ENCODE data around the gene NXPH4.

Gene NXPH4

GRCh38 chr12:57201631-57202030 is 15.0 kb upstream of the NXPH4 start:
- FAIRE-seq (no peak), DNase-seq (ENCODE audit: insufficient read length, low spot score) (no peak)

DNA sequence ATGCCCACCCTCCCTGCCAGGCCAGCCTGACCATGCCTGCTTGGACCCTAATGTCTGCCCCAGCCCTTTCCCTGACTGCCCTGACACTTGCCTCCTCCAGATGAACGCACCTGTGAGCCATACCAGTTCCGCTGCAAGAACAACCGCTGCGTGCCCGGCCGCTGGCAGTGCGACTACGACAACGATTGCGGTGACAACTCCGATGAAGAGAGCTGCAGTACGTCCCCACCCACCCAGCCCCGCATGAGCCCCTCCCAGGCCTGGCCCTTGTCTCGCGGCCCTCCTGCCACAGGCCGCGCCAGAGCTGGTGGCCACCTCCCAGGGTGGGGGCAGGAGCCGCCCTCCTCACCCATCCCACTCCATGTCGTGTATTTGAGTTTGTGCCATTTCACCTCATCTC is 14.3 kb upstream of the NXPH4 start:
- DNase-seq (ENCODE audit: insufficient read length, low spot score) (no peak), FAIRE-seq (no peak)

DNA sequence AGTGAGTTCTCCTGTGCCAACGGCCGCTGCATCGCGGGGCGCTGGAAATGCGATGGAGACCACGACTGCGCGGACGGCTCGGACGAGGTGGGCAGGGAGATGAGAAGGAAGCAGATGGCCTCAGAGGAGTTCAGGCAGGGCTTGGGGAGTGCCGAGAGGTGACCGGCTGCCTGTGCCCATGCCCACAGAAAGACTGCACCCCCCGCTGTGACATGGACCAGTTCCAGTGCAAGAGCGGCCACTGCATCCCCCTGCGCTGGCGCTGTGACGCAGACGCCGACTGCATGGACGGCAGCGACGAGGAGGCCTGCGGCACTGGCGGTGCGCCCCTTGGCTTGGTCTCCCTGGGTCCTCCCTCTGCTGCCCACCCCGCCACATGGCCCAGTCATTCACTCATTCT is 13.4 kb upstream of the NXPH4 start:
- DNase-seq (ENCODE audit: insufficient read length, low spot score) (no peak), FAIRE-seq (no peak)

DNA sequence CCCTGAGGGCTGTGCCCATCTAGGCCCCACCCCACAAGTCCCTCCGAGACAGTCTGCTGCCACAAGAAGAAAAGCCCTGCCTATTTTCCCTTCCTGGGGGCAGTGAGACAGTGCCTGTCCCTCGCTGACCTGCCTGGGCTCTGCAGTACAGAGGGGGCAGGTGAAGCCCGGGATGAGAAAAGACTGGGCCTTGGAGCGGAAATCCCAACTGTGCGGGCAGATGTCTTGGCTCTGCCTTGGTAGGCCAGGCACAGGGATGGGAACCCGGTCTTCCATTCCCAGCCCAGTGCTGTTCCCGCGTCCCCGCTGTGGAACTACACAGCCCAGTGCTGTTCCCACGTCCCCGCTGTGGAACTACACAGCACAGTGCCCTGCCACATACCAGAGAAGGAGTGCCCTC is 12.8 kb upstream of the NXPH4 start:
- no peak for FAIRE-seq
- no peak for DNase-seq (ENCODE audit: insufficient read length, low spot score)

GRCh38 chr12:57204454-57204853 is 12.1 kb upstream of the NXPH4 start:
- no peak for DNase-seq (ENCODE audit: insufficient read length, low spot score)
- FAIRE-seq, result no peak

DNA sequence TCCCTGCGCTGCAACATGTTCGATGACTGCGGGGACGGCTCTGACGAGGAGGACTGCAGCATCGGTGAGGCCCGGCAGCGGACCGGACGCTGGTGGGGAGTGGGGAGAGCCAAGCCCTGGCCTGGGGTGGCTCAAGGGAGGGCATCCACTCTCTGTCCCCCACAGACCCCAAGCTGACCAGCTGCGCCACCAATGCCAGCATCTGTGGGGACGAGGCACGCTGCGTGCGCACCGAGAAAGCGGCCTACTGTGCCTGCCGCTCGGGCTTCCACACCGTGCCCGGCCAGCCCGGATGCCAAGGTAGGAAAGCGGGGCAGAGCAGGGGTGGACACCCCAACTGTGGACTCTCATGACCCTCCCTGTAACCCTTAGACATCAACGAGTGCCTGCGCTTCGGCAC is 11.4 kb upstream of the NXPH4 start:
- FAIRE-seq, result no peak

GRCh38 chr12:57205931-57206330 is 10.7 kb upstream of the NXPH4 start:
- DNase-seq (ENCODE audit: insufficient read length, low spot score) (no peak), FAIRE-seq (no peak)

More for the DNA sequence above, 11.4 kb upstream of the NXPH4 start:
- no peak for DNase-seq (ENCODE audit: insufficient read length, low spot score)

- no peak for DNase-seq (ENCODE audit: insufficient read length, low spot score)
- FAIRE-seq, result no peak
Measured at GRCh38 chr12:57207731-57208630, 8.6 kb upstream of the NXPH4 start.

GRCh38 chr12:57208631-57209282 is 7.8 kb upstream of the NXPH4 start:
- no peak for DNase-seq (ENCODE audit: insufficient read length, low spot score)
- no peak for FAIRE-seq

DNA sequence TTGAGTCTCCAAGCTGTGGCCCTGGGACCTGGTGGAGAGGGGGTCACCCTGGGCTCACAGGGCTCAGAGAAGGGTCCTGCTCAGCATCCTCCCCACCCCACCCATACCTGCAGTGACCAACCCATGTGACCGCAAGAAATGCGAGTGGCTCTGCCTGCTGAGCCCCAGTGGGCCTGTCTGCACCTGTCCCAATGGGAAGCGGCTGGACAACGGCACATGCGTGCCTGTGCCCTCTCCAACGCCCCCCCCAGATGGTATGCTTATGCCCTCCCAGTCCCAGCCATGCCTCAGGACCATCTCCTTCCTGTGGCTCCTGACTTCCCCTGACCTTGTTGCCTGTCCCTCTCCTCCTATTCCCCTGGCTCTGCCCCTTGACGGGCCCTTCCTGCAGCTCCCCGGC is 6.7 kb upstream of the NXPH4 start:
- DNase-seq (ENCODE audit: insufficient read length, low spot score), result no peak
- FAIRE-seq, result no peak

DNA sequence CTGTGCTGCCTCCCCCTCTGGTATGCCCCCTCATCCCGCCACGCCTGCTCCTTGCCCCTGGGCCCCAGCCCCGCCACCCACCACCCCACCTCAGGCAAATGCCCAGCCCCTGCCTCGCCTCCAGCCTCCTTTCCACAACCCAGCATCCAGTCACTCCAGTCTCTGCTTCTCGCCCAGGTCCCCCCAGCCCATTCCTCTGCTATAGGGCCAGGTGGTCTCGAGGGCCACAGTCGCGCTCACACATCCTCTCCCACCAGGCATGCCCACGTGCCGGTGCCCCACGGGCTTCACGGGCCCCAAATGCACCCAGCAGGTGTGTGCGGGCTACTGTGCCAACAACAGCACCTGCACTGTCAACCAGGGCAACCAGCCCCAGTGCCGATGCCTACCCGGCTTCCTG is 6.1 kb upstream of the NXPH4 start:
- no peak for DNase-seq (ENCODE audit: insufficient read length, low spot score)
- no peak for FAIRE-seq

- DNase-seq (ENCODE audit: insufficient read length, low spot score) (no peak), FAIRE-seq (no peak)
Measured at GRCh38 chr12:57210926-57211692, 5.5 kb upstream of the NXPH4 start.

DNA sequence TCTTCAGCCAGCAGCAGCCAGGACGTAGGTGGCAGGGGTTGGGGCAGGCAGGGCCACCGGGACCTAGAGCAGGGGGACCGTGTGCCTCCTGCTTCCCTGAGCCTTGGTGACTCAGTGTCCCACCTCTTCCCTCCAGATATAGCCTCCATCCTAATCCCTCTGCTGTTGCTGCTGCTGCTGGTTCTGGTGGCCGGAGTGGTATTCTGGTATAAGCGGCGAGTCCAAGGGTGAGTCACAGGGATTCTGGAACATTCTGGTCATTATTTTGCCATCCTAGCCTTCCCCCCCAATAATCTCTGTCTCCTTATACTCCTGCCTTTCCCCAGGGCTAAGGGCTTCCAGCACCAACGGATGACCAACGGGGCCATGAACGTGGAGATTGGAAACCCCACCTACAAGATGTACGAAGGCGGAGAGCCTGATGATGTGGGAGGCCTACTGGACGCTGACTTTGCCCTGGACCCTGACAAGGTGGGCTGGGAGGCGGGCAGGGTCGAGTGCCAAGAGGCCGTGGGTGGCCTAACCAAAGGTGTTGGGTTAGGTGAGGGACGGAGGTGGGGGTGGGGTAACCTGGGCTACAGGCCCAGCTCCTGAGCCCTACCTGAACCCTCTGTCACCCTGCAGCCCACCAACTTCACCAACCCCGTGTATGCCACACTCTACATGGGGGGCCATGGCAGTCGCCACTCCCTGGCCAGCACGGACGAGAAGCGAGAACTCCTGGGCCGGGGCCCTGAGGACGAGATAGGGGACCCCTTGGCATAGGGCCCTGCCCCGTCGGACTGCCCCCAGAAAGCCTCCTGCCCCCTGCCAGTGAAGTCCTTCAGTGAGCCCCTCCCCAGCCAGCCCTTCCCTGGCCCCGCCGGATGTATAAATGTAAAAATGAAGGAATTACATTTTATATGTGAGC is 4.5 kb upstream of the NXPH4 start:
- FAIRE-seq (no peak), DNase-seq (ENCODE audit: insufficient read length, low spot score) (no peak)

GRCh38 chr12:57212701-57213057 is 3.9 kb upstream of the NXPH4 start:
- no peak for FAIRE-seq
- no peak for DNase-seq (ENCODE audit: insufficient read length, low spot score)

DNA sequence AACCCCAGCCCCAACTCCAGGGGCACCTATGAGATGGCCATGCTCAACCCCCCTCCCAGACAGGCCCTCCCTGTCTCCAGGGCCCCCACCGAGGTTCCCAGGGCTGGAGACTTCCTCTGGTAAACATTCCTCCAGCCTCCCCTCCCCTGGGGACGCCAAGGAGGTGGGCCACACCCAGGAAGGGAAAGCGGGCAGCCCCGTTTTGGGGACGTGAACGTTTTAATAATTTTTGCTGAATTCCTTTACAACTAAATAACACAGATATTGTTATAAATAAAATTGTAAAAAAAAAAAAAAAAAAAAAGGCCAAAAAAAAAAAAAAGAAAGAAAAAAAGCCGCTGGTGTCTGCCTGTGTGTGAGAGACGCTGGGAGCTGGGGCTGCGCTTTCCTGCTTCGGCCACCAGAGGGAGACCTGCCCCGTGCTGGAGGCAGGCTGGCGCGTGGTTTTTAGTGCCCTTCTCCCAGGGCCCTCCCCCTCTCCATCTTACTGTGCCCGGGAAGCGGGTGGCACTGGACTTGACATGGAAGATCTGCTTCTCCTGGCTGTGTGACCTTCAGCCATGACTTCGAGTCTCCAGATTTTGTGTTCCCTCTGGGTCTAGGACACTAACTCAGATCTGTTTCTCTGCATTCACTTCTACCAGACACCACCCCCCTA is 3.4 kb upstream of the NXPH4 start:
- peak; percentile 97 for DNase-seq (ENCODE audit: insufficient read length, low spot score)
- FAIRE-seq, result peak; percentile 78

- peak; percentile 37 for FAIRE-seq
- DNase-seq (ENCODE audit: insufficient read length, low spot score), result no peak
Measured at GRCh38 chr12:57213763-57214397, 2.7 kb upstream of the NXPH4 start.

DNA sequence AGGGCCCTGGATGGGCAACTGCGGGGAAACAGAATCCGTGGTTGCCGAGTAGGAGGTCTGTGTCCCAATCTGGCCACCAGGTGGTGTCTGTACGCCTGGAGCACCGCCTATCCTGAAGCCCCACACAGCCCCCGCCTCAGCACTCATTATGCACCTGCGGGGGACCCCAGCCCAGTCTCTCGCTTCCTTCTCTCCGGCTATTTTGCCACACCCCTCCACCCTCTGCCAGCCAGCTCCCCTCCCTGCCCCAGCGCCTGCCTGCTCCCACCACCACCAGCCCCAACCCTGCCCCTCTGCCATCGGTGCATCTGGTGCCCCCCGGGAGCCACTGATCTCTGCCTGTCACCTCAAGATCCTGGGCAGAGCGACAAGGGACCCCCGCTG is 2.2 kb upstream of the NXPH4 start:
- FAIRE-seq, result no peak
- DNase-seq (ENCODE audit: insufficient read length, low spot score), result peak; percentile 83

- no peak for DNase-seq (ENCODE audit: insufficient read length, low spot score)
Measured at GRCh38 chr12:57215065-57215464, 1.5 kb upstream of the NXPH4 start.

GRCh38 chr12:57215668-57216013 is 953 bp upstream of the NXPH4 start:
- FAIRE-seq (peak; percentile 61), DNase-seq (ENCODE audit: insufficient read length, low spot score) (peak; percentile 81)

More at GRCh38 chr12:57215065-57215464, 1.5 kb upstream of the NXPH4 start:
- no peak for FAIRE-seq

All from GM19239 (cell line).